Sigmoid colon (tissue), 7 donors: ENCODE results near the gene LURAP1L. TPM values are rescaled to one million over a fixed set of nuclear protein-coding genes. Genes with fewer than 3 reads are reported as not detected.

ENCODE experiments used
- DNase-seq: peaks from one replicate; pipeline ENCODE4 v3.0.0-alpha.2; 2019
- H3K27ac ChIP-seq, 4 donors: fragments of 200-600 bp; sonication (generic); one replicate each; pipeline ENCODE4 v1.5.1; 2016 to 2019; ENCODE audit warnings: mild to moderate bottlenecking in 1 of 4
- H3K27me3 ChIP-seq, 3 donors: fragments of 200-600 bp; sonication (generic); one replicate each; pipeline ENCODE4 v1.5.1; 2019; ENCODE audit warnings: mild to moderate bottlenecking in 1 of 3
- H3K36me3 ChIP-seq, 4 donors: fragments of 200-600 bp; sonication (generic); one replicate each; pipeline ENCODE4 v1.5.1; 2016 to 2019
- H3K4me1 ChIP-seq, 4 donors: fragments of 200-600 bp; sonication (generic); one replicate each; pipeline ENCODE4 v1.5.1; 2017 to 2019
- H3K4me3 ChIP-seq, 4 donors: fragments of 200-600 bp; sonication (generic); one replicate each; pipeline ENCODE4 v1.5.1; 2017 to 2019; ENCODE audit warnings: mild to moderate bottlenecking in 2 of 4, moderate library complexity in 1 of 4
- H3K9me3 ChIP-seq, 4 donors: fragments of 200-600 bp in 3 of 4; sonication (generic) in 3 of 4; one replicate each; pipeline versions ENCODE4 v1.5.1 to v1.6.1; 2013 to 2019
- CTCF ChIP-seq, 4 experiments: fragments of 450-650 bp in 3 of 4; fragments of 200-600 bp in 1 of 4; IDR thresholded peaks; one replicate each; pipeline ENCODE4 v1.5.1; 2016 to 2019; ENCODE audit warnings: antibody characterized with exemption in 4 of 4, mild to moderate bottlenecking in 3 of 4, moderate library complexity in 2 of 4
- EP300 ChIP-seq, 4 donors: sonication (generic); formaldehyde crosslinking; IDR thresholded peaks; one replicate each; pipeline ENCODE4 v1.6.1; 2017; ENCODE audit warnings: antibody characterized with exemption in 4 of 4
- POLR2A ChIP-seq, 2 donors: fragments of 450-650 bp; IDR thresholded peaks; one replicate each; pipeline ENCODE4 v1.6.1; 2016; ENCODE audit warnings: antibody characterized with exemption in 2 of 2, mild to moderate bottlenecking in 2 of 2, moderate library complexity in 2 of 2
- POLR2AphosphoS5 ChIP-seq, 4 donors: sonication (generic); formaldehyde crosslinking; IDR thresholded peaks; one replicate each; pipeline ENCODE4 v1.6.1; 2017; ENCODE audit warnings: antibody characterized with exemption in 4 of 4
- WGBS, 2 donors: extraction: QIAGEN DNeasy Blood & Tissue Kit; methylation state at CpG; one replicate each; pipeline ENCODE4 v1.1.7; 2013; 5-methylcytosine and 5-hydroxymethylcytosine counted together
- intact Hi-C: fragments of 100-400 bp; cut with DNase I; formaldehyde crosslinking; loops from one replicate; pipeline ENCODE4 v1.15.1; 2023
- polyA plus RNA-seq, 3 donors: library from polyadenylated mRNA; stranded (reverse); fragments of 200-250 nt; gene quantifications; one replicate each; pipeline ENCODE4 v1.2.3, GENCODE V29; 2013
- total RNA-seq, 4 donors: library from RNA; depleted of rRNA; stranded (reverse); fragments of >200 nt; gene quantifications; one replicate each; pipeline ENCODE4 v1.1.0, GENCODE V29; 2016
- donor health status: healthy with polysubstance abuse.
- donor health status: Bipolar disorder and iron deficiency.
- donor health status: healthy.

LURAP1L gene
- total and polyA plus RNA-seq, 7 donors: 16.2 to 38.4 (median 23.2) TPM

GRCh38 chr9:12765088-12765798 lies 9.6 kb upstream of the LURAP1L start:
- no peaks in the 10 kb centered on the region for H3K36me3 ChIP-seq
- no peak overlapping the region for H3K27ac ChIP-seq
- no peak for DNase-seq
- no peak for TF ChIP-seq EP300 (IDR thresholded peaks at IDR 0.05)
- no peak for TF ChIP-seq CTCF (IDR thresholded peaks at IDR 0.05)
- TF ChIP-seq POLR2AphosphoS5 (IDR thresholded peaks at IDR 0.05): no peak
- no peak for TF ChIP-seq POLR2A (IDR thresholded peaks at IDR 0.05)
- no peaks in the 10 kb centered on the region for H3K9me3 ChIP-seq
- H3K4me3 ChIP-seq: no peak overlapping the region
- peaks cover 0 to 14% (median 7%) of the 10 kb centered on the region in 4 donors for H3K4me1 ChIP-seq
- WGBS, 2 donors: 31 to 70% methylated on average over 1 of the region's 1 CpG
- H3K27me3 ChIP-seq: no peaks in the 10 kb centered on the region
- intact Hi-C loops: no loop called here

- Histone ChIP-seq H3K4me1 (peaks cover 0 to 14% (median 7%) of the 10 kb centered on the region in 4 donors), H3K9me3 (no peaks in the 10 kb centered on the region), H3K36me3 (no peaks in the 10 kb centered on the region), H3K27ac (no peak overlapping the region), H3K27me3 (no peaks in the 10 kb centered on the region), H3K4me3 (no peak overlapping the region)
- WGBS, 2 donors: 11 to 48% methylated on average over 1 of the region's 1 CpG
- no peak for TF ChIP-seq POLR2AphosphoS5 (IDR thresholded peaks at IDR 0.05)
- TF ChIP-seq CTCF (IDR thresholded peaks at IDR 0.05): no peak
- TF ChIP-seq EP300 (IDR thresholded peaks at IDR 0.05): no peak
- TF ChIP-seq POLR2A (IDR thresholded peaks at IDR 0.05): no peak
- no peak for DNase-seq
- intact Hi-C loops: no loop called here
Measured at GRCh38 chr9:12766357-12766756, 8.5 kb upstream of the LURAP1L start.

- intact Hi-C loops: no loop called here
- no peaks in the 10 kb centered on the region for H3K27me3 ChIP-seq
- no peak overlapping the region for H3K27ac ChIP-seq
- no peak for DNase-seq
- H3K9me3 ChIP-seq: no peaks in the 10 kb centered on the region
- H3K4me1 ChIP-seq: peaks cover 0 to 18% (median 7%) of the 10 kb centered on the region in 4 donors
- H3K4me3 ChIP-seq: no peak overlapping the region
- WGBS, 2 donors: 53 to 76% methylated on average over 4 of the region's 4 CpGs
- no peak for TF ChIP-seq POLR2A (IDR thresholded peaks at IDR 0.05)
- TF ChIP-seq CTCF (IDR thresholded peaks at IDR 0.05): no peak
- TF ChIP-seq EP300 (IDR thresholded peaks at IDR 0.05): no peak
- H3K36me3 ChIP-seq: no peaks in the 10 kb centered on the region
Measured at GRCh38 chr9:12770261-12770660, 4.6 kb upstream of the LURAP1L start.

GRCh38 chr9:12771891-12772290 lies 2.9 kb upstream of the LURAP1L start:
- TF ChIP-seq POLR2AphosphoS5 (IDR thresholded peaks at IDR 0.05) (no peak), CTCF (IDR thresholded peaks at IDR 0.05) (no peak)
- H3K36me3 ChIP-seq: no peaks in the 10 kb centered on the region
- peaks cover 0 to 7% (median under 1%) of the 10 kb centered on the region in 4 donors for H3K4me1 ChIP-seq
- H3K9me3 ChIP-seq: no peaks in the 10 kb centered on the region
- no peak overlapping the region for H3K27ac ChIP-seq
- WGBS, 2 donors: 56 to 84% methylated on average over 3 of the region's 3 CpGs
- H3K4me3 ChIP-seq: no peak overlapping the region
- no peak for DNase-seq
- intact Hi-C loops: no loop called here
- H3K27me3 ChIP-seq: no peaks in the 10 kb centered on the region

GRCh38 chr9:12773562-12773961 lies 1.3 kb upstream of the LURAP1L start:
- TF ChIP-seq EP300 (IDR thresholded peaks at IDR 0.05): no peak
- TF ChIP-seq POLR2A (IDR thresholded peaks at IDR 0.05): no peak
- TF ChIP-seq CTCF (IDR thresholded peaks at IDR 0.05): no peak
- no peak for TF ChIP-seq POLR2AphosphoS5 (IDR thresholded peaks at IDR 0.05)
- Histone ChIP-seq H3K4me3 (no peak overlapping the region), H3K9me3 (no peaks in the 10 kb centered on the region), H3K36me3 (no peaks in the 10 kb centered on the region), H3K4me1 (peaks cover 0 to 16% (median 8%) of the 10 kb centered on the region in 4 donors), H3K27ac (no peak overlapping the region), H3K27me3 (no peaks in the 10 kb centered on the region)
- WGBS, 2 donors: 83 to 88% methylated on average over 2 of the region's 2 CpGs
- no peak for DNase-seq
- intact Hi-C loops: no loop called here
